NCI-H1417 treated with DMSO at 0.1 percent for 48 hours (cell line): ENCODE measurements around the gene NRAS.

Experiments
- DNase-seq: peaks from one replicate; lab custom pipeline; 2025; lab: John Stamatoyannopoulos, UW

NRAS gene

DNA sequence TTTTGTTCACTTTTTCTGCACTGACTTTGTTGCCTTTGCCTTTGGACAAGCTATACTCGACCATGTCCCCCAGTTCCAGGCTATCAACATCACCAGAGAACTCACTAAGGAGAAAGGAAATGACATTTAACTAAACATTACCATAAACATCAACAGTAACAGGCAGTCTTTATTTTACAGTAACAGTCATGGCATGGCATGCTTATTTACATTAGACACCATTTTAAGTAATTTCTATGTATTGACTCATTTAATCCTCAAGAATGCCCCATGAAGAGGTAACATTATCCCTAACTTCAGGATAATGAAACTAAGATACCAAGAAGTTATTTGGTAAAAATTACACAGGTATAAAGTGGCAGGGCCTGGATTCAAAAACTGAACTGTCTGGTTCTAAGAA lies 8.7 kb upstream of the NRAS start:
- no peak for DNase-seq

DNA sequence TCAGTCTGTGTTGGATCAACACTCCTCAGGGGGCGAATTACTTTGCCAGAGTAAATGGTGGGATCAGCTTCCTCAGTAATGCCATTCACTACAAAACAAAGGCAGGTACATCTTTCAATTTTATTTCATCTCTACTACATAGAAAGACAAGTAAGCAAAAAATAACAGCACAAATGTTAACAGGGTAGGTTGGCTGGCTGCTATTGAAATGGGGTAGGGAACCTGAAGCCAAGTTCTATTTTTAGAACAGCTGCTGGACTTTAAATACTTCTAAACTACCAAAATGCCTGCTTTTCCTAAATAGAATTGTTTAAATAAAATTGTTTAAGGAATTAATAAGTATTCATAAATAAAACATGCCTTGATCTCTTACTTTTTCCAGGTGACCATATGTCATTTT lies 7.3 kb upstream of the NRAS start:
- DNase-seq, result no peak

DNA sequence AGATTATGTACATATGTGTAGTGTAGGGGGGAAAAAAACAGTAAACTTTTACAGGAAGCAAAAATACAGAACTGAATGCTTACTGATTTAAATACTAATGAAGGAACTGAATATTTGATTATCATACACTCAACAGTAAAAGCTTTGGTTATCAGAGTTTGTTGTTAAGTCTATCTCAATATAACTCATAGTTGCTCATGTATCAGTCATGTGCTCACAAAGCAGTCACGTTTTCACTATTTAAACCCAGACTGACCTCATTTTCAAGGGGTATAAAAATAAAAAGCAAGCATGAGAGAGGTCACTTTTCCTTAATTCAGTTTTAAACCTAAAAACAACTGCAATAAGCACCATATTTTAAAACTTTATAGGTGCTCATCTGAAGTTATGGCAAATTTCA lies 6.9 kb upstream of the NRAS start:
- no peak for DNase-seq

DNA sequence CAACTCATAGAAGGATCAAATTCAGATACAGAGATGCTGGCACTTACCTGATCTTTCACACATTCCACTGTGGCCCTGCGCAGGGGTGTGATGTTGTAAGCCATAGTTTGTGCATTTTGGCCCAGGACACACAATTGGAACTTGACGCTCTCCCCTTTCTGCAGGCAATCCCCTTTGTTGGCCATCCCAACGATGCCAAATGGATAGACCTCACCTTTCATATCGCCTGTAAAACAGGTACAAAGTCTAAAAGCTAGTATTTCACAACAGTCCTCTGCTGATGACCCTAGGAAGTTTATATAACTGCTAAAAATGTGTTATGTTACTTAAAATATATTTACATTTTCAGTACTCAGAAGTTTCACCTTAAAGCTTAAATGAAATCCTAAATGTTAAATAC lies 3.9 kb upstream of the NRAS start:
- DNase-seq, result no peak

DNA sequence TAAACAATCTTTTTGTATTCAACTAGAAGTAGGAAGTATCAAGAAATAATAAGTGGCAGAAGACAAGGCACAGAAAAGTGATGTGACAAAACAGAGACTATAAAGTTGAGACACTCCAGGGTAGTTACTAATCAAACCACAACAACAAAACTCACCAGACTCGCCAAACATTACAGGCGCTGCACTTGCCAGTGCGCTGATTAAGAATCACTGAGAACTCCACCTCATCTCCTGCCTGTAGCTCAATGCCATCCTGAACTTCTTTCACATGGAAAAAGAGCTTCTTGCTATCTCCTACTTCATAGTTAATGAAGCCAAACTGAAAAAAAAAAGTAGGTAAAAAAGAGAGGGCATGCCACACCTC lies 2.8 kb upstream of the NRAS start:
- no peak for DNase-seq

DNA sequence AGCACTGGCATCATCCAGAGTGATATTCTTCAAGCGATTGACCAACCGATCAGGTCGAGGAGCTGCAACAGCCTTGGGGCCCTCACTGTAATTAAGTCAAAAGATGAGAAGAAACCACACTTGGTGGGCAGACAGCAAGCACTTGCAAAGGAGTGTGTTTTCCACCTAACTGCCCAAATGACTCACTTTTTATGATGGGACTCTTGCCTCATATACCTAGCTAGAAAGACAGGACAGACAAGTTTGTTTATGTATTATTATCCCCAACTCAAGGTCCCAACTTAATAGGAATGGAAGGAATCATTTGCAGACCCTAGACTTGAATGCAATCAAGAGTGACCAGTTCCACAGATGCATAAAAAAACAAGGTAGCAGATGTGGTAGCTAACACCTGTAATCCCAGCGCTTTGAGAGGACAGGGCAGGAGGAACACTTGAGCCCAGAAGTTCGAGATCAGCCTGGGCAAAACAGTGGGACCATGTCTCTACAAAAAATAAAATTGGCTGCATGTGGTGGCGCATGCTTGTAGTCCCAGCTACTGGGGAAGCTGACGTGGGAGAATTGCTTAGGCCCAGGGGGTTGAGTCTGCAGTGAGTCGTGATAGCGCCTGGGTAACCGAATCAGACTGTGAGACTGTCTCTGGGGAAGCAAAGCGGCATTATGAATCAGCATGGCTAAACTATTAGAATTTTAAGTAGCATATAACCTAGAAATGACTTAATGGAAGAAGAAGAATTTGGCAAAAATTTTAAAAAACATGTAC lies 2.3 kb upstream of the NRAS start:
- DNase-seq, result no peak

DNA sequence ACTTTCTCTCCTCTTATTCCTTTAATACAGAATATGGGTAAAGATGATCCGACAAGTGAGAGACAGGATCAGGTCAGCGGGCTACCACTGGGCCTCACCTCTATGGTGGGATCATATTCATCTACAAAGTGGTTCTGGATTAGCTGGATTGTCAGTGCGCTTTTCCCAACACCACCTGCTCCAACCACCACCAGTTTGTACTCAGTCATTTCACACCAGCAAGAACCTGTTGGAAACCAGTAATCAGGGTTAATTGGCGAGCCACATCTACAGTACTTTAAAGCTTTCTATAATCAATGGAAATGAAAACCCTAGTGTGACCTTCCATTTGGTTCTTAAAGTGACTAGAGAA lies 643 bp downstream of the NRAS start:
- no peak for DNase-seq

DNA sequence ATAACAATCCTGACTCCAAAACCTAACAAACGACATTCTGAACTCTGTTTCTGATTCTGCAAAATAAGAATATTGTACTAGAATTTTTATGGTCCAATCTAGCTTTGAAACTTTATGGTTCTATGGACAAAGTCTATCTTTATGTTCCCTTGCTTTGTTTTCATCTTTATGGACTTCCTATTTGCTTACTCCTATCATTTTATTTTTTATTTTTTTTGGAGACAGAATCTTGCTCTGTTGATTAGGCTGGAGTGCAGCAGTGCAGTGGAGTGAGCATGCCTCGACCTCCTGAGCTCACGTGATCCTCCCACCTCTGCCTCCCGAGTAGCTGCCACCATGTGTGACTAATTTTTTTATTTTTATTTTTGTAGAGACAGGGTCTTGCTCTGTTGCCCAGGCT lies 3.6 kb downstream of the NRAS start:
- no peak for DNase-seq

DNA sequence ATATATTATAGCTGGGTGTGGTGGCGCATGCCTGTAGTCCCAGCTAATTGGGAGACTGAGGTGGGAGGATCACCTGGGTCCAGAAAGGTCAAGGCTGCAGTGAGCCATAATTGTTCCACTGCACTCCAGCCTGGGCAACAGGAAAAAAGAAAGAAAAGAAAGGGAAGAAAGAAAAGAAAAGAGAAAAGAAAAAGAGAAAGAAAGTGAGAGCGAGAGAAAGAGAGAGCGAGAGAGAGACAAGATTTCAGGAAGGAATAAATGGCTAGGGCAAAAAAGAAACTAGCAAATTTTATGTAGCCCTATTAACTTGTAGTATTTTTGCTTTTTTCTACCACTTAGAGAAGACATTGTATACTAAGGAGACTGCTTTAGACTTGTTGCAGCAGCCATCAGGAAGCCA lies 6.2 kb downstream of the NRAS start:
- DNase-seq, result no peak

DNA sequence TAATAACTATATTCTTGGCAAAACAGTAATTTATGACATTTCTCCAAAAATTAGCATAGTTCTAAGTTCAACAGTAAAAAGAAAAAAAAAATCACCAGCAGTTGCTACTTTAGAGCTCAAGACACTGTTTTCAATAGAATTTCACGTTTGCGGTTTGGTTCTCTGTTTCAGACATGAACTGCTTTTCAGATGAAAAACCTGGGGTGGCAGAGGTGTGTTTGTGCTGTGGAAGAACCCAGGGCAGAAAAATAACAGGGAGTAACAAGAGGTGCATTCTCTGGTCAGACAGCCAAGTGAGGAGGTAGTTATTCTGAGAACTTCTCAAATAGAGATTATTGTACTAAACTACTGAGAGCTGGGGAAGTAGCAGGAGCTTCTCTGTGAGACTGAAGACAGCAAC lies 9.0 kb downstream of the NRAS start:
- no peak for DNase-seq

DNA sequence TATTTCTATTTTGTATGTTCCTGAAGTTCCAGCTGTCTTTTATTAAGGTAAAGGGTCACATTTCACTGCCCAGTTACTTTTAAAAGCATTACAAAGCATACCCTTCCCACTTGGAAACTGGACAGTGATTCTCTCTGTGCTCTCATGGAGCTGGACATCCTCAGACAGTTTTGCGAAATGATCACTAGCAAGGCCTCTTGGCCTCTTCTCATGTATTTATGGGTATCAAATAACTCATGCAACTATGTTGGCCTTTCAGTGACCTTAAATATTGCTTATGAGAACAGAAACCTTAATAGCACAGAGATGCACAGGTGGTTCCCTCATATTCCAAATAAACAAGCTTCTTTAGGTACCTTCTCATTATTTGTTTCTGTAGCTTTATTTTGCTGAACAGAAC lies 13.3 kb downstream of the NRAS start:
- no peak for DNase-seq

DNA sequence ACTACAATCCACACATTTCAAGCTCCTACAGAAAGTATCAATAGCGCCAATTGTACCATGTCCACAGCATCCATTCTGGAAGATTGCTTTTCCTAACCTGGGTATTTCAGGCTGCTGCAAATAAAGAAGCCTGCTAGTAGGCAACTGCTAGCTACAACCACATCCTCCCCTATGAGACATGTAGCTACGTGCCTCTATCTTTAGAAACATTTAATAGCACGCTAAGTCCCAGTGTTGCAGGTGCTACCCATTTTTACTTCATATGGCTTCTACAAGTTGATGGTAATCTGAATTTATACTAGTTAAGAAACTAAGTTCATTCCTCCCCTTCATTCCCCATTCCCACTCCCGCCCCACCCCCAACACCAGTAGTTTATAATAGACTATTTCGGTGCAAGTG lies 13.8 kb downstream of the NRAS start:
- no peak for DNase-seq

DNA sequence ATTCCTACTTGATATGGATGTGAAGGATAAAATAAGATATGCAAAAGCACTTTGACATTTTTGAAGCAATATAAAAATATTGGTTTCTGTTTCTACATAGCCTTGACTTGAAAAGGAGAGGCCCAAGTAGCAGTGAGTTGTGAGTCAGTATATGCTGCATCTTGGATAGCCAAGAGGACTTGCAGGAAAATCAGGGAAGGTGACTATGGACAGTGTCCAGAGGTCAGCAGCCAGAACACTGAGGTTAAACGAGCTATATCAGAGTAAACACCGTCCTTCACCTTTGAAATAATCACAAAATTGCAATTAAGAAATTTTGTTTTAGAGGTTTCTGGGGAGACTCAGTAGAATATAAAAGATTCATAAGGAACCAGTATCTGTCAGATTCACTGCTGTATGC lies 14.6 kb downstream of the NRAS start:
- DNase-seq, result no peak

DNA sequence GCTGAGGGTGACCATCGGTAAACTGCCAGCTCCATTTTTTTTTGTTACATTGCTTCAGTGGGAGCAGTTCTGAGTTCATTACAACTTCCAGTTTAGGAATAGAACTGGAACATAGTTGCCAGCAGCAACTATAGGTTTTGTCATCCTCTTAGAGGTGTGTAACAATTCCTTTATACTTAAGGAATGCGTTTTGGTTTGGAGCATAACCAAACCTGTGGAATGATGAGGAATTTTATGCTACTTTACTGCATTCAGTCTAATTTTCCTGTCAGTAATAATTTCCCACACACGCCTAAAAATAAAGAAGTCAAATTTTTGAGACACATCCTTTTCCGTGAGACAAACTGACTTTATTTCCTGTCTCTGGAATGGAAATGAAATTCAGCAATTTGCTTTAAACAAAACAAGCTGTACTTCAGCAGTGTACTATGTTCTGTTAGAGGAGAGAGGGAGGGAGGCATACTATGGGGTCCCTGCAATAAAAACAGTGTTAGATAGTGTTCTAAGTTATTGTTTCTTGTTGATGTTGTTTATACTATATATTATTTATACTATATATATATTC lies 16.5 kb downstream of the NRAS start:
- DNase-seq, result no peak

DNA sequence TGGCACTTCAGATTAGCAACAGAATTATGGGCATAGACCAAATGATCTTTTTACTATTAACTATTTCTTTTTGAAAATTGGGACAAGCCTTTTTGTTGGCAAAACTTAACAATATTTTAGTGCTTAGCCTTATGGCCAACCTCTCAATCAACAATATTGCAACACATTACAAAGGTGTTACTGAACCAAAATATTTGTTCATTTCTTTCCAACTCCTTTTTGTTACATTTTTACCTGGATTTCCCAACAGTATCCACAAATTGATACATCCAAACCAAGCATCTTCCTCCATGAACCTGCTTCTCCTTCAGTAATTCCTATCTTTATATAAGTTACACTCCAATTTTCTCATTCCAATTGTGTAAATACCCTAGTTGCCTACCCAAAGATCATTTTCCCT lies 19.8 kb downstream of the NRAS start:
- DNase-seq, result no peak

DNA sequence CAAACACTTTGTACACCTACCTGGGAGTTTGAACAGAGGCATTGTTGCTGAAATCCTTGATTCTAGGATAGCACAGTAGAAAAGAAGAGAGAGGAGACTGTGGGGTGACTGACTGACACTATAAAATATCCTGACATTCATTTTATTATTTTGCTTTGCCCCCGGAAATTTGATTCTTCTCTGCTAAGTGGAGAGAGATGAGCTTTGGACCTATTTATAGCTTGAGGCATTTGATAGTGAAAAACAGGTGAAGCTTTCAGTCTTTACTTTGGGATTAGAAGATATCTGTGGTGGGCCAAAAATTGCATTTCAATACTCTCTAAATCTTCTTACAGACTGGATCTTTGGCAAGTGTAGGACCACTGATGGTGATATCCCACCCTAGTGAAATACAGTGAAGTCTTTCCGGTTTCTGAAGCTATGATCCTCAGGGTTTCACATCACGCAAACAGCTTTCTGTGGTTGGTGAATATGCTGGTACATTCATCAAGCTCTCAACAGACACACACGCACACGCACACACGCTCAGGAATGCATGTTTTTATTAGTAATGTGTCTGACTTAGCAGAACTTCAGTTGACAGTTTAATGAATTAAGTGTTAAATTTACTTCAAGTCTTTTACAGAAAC lies 21.0 kb downstream of the NRAS start, which contains the start of gene AMPD1:
Gene AMPD1, minus strand, starts transcription at position 117 of the 629 bp plus-strand sequence. Its CDS starts 75 bp downstream, at position 42.
- DNase-seq, result no peak

DNA sequence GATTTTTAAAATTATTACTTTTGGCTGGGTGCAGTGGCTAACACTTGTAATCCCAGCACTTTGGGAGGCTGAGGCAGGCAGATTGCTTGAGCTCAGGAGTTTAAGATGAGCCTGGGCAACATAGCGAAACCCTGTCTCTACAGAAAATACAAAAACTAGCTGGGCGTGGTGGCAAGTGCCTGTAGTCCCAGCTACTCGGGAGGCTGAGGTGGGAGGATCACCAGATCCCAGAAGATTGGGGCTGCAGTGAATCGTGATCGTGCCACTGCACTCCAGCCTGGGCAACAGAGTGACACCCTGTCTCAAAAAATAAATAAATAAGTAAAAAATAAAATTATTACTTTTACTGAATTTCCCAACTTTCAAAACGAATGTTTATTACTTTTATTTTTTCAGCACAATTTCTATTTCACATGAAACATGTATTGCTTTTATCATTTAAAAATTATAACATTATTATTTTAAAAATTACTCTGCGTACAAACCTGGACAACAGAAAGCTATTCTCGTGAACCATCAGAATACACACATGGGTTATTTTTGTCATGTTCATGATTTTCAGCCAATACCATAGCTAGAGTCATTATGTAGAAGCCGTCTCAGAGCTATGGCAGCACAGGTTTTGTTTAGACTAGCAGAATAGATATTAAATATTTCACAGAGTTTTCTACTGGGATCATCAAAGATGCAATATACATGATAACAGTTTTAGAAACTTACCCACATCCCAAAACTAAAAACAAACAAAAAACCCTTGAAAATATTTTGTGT lies 21.8 kb downstream of the NRAS start:
- no peak for DNase-seq

DNA sequence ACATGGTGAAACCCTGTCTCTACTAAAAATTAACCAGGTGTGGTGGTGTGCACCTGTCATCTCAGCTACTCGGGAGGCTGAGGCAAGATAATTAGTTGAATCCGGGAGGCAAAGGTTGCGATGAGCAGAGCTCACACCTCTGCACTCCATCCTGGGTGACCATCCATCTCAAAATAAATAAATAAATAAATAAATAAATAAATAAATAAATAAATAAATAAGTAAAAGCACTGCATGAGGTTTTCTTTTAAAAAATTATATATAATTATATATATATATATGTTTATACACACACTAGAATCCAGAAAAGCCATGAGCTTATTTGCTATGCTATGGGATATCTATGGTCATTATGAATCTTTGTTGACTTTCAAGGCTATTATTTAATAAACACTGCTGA lies 23.6 kb downstream of the NRAS start:
- no peak for DNase-seq

DNA sequence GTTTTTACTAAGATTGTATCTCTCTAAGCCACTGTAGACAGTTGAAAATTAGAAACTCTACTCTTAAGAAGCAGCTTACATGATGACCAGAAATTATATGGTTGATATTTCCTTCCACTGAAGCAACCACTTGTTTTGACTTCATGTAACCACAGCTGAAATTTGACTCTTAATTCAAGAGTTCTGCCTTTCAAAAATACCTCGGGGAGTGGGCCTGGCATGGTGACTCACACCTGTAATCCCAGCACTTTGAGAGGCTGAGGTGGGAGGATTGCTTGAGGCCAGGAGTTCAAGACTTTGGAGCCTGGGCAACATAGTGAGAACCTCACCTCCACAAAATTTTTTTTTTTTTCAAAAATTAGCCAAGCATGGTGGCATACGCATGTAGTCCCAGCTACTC lies 25.5 kb downstream of the NRAS start:
- DNase-seq, result no peak

DNA sequence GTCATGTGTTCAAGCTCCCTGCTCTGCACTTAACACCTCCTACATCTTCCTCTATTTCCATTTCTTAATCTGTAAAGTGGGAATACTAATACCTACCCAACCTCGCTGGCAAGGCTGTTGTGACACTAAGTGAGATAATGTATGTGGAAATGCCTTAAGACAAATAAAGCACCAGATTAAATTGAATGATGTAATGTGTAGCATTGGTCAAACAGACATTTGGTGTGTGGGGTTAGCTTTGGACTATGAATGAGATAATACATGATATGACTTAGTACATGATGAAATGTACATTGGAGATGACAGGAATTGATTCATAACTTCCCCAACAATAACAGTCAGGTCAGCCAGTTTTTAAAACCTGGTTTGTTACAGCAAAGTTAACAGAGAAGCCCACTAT lies 26.4 kb downstream of the NRAS start:
- no peak for DNase-seq

DNA sequence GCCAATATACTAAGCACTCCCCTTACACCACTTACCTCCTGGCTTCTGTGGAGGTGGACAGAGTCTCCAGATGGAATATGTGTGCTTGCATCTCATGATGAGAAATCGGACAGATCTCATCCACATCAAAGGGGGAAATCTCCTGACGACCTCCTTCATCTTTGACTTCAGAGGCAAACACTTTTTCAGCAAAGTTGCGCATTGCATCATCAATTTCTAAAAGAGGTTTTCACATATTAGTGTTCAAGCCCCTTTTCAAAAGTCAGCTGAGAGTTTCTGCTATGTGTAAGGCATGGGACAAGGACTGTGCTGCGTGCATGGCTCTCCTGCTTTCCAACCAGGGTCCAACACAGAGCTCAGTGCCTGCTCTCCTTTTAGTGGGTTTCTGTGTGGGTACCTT lies 28.0 kb downstream of the NRAS start:
- DNase-seq, result no peak

DNA sequence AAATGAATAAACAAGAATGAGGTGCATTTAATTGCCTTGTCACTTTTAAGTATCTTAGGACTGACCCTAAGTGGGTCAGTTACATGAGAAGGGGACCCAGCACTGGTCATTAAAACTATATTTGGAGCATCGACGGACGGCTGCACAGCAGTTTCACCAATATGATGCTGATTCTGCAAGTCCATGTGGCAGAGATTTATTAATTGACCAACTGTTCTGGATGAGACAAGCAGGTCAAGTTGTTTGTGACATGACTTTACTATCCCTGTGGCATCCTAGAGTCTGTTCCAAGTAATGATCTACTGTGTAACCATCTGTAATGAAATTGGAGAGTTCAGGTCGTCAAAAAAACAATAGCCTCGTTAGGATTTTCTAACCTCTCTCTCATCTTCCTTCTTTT lies 30.7 kb downstream of the NRAS start:
- DNase-seq, result no peak

DNA sequence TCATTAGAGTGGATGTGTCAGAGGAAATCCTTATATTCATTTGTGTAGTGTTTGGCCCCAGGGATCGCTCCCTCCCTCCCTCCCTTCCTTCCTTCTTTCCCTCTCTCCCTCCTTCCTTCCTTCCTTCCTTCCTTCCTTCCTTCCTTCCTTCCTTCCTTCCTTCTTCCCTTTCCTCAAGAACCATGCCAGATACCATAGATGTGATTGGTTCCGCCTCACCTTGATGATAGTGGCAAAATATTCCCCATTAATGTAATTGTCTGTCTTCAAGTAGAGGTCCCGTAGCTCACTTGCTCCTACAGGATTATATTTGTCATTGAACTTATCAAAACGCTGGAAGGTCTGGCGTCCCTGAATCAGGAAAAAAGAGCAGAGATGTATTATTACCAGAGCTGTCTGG lies 38.9 kb downstream of the NRAS start:
- no peak for DNase-seq
